HFFc6 (cell line): Measurements from ENCODE around the gene HMGA1. TPM values are rescaled to one million over a fixed set of nuclear protein-coding genes. Genes with fewer than 3 reads are reported as not detected.

Source experiments
- DNase-seq: peaks from one replicate; pipeline ENCODE4 v3.0.0-alpha.2; 2018
- H3K27ac Mint-ChIP-seq: 2 replicates; pipeline ENCODE4 v1.8.0; 2020; ENCODE audit warnings: mild to moderate bottlenecking, mixed read lengths
- H3K27me3 Mint-ChIP-seq: 2 replicates; pipeline ENCODE4 v1.8.0; 2021; ENCODE audit warnings: mild to moderate bottlenecking, moderate library complexity, mixed read lengths; ENCODE audit not compliant: insufficient read depth
- H3K36me3 Mint-ChIP-seq: 2 replicates; pipeline ENCODE4 v1.8.0; 2021; ENCODE audit warnings: low read depth, mixed read lengths
- H3K4me1 Mint-ChIP-seq: 2 replicates; pipeline ENCODE4 v1.8.0; 2020; ENCODE audit warnings: low read depth, mixed read lengths
- H3K4me3 Mint-ChIP-seq: 2 replicates; pipeline ENCODE4 v1.8.0; 2020; ENCODE audit warnings: mild to moderate bottlenecking, moderate library complexity, mixed read lengths
- H3K9me3 Mint-ChIP-seq: 2 replicates; pipeline ENCODE4 v1.8.0; 2020; ENCODE audit warnings: mild to moderate bottlenecking, mixed read lengths
- CTCF ChIP-seq: fragments of 200-600 bp; sonication (generic); IDR thresholded peaks from 2 replicates; pipeline ENCODE4 v1.5.0; 2021; ENCODE audit warnings: antibody characterized with exemption, mild to moderate bottlenecking
- total RNA-seq, 6 experiments: library from RNA; stranded (reverse); fragmentation: NEBNext Ultra II Directional; extraction: Animal tissue kit (Norgen Biotek cat#: 25700); gene quantifications; 2 replicates in 1 of 6; 3 replicates in 5 of 6; pipeline ENCODE4 v1.2.3, GENCODE V29; 2021

HMGA1 gene
- total RNA-seq, 6 experiments from 2014 or later = 687 to 1,047 (median 1,018) TPM

- Mint-ChIP-seq H3K27me3 (peaks cover 4% of the 10 kb centered on the region), H3K27ac (peak overlapping the region; percentile 98), H3K36me3 (peaks cover 22% of the 10 kb centered on the region; the same call in 1 of the 2 replicates), H3K4me1 (peaks cover 73% of the 10 kb centered on the region), H3K9me3 (no peaks in the 10 kb centered on the region), H3K4me3 (peak overlapping the region; percentile 39)
- no peak for DNase-seq
- TF ChIP-seq CTCF = peak; percentile 74
These were observed 10.1 kb downstream of the HMGA1 start for GRCh38 chr6:34246563-34247391.

- Mint-ChIP-seq H3K27me3 (peaks cover 4% of the 10 kb centered on the region), H3K27ac (peak overlapping the region; percentile 98), H3K36me3 (peaks cover 13% of the 10 kb centered on the region; the same call in 1 of the 2 replicates), H3K9me3 (no peaks in the 10 kb centered on the region), H3K4me1 (peaks cover 65% of the 10 kb centered on the region), H3K4me3 (peak overlapping the region; percentile 93)
- no peak for TF ChIP-seq CTCF
- DNase-seq = no peak
These were observed 11.0 kb downstream of the HMGA1 start for GRCh38 chr6:34247481-34248197.

- Mint-ChIP-seq H3K9me3 (no peaks in the 10 kb centered on the region), H3K27ac (peak overlapping the region; percentile 98), H3K36me3 (peaks cover 8% of the 10 kb centered on the region; the same call in 1 of the 2 replicates), H3K4me3 (peak overlapping the region; percentile 93), H3K4me1 (peaks cover 59% of the 10 kb centered on the region), H3K27me3 (peaks cover 4% of the 10 kb centered on the region)
- no peak for TF ChIP-seq CTCF
- no peak for DNase-seq
These were observed 11.6 kb downstream of the HMGA1 start for GRCh38 chr6:34248198-34248726.

GRCh38 chr6:34248727-34249468 is 12.2 kb downstream of the HMGA1 start, which contains the start of gene SMIM29:
SMIM29 (minus strand) TSS chr6:34249006; CDS start chr6:34247791, 1,215 bp downstream.
- Mint-ChIP-seq H3K27ac (peak within 1 kb of the TSS; percentile 98), H3K36me3 (peaks cover 8% of the 10 kb centered on the region; the same call in 1 of the 2 replicates), H3K4me3 (peak within 1 kb of the TSS; percentile 93), H3K4me1 (peaks cover 52% of the 10 kb centered on the region), H3K9me3 (no peaks in the 10 kb centered on the region), H3K27me3 (peaks cover 4% of the 10 kb centered on the region)
- DNase-seq = peak; percentile 92
- TF ChIP-seq CTCF = peak; percentile 94
